B cell (primary cell): ENCODE data around the gene CAMK2G. TPM values are rescaled to one million over a fixed set of nuclear protein-coding genes. Genes with fewer than 3 reads are reported as not detected.

ENCODE experiments used
- ATAC-seq: fragments of 200-7000 bp; cut with Tn5 transposase; one replicate; pipeline ENCODE4 v1.10.0; 2021; ENCODE audit warnings: low read depth, mild to moderate bottlenecking, moderate number of reproducible peaks, moderate library complexity
- CTCF ChIA-PET: fragments of 350-600 bp; sonication (Branson Sonifier 250); formaldehyde crosslinking; loops from one replicate; lab custom pipeline; 2021; ENCODE audit warnings: antibody characterized with exemption, inconsistent platforms; lab: Charles Lee
- POLR2A ChIA-PET: fragments of 350-600 bp; sonication (Branson Sonifier 250); formaldehyde crosslinking; loops from one replicate; lab custom pipeline; 2021; ENCODE audit warnings: antibody characterized with exemption; lab: Charles Lee
- DNase-seq: peaks from one replicate; pipeline ENCODE4 v3.0.0; 2013
- H2AFZ ChIP-seq: 2 replicates; pipeline ENCODE4 v1.6.1; 2012; ENCODE audit warnings: mild to moderate bottlenecking, low read depth, low read length; ENCODE audit not compliant: insufficient read depth, poor library complexity, severe bottlenecking
- H3K27ac ChIP-seq, 2 donors: 1 replicate in 1 of 2; 2 replicates in 1 of 2; pipeline ENCODE4 v1.5.1; 2012 to 2013; ENCODE audit warnings: low read length in 2 of 2, mild to moderate bottlenecking in 2 of 2, moderate library complexity in 1 of 2
- H3K27me3 ChIP-seq, 4 experiments: fragments of 200-600 bp in 1 of 4; sonication (generic) in 1 of 4; replicated peaks in 1 of 4; 1 replicate in 2 of 4; 2 replicates in 2 of 4; pipeline versions ENCODE4 v1.6.1 to v1.7.0; 2013 to 2016; ENCODE audit warnings: low read length in 3 of 4, mild to moderate bottlenecking in 2 of 4, mixed read lengths in 1 of 4, moderate library complexity in 1 of 4; ENCODE audit not compliant: insufficient read depth in 4 of 4, control insufficient read depth in 3 of 4; ENCODE audit errors: control extremely low read depth in 1 of 4
- H3K36me3 ChIP-seq, 2 experiments: replicated peaks in 1 of 2; 1 replicate in 1 of 2; 2 replicates in 1 of 2; pipeline versions ENCODE4 v1.6.1 to v1.7.1; 2013; ENCODE audit warnings: low read length in 1 of 2; ENCODE audit not compliant: insufficient read depth in 2 of 2, control insufficient read depth in 1 of 2; ENCODE audit errors: control extremely low read depth in 1 of 2, extremely low read depth in 1 of 2
- H3K4me1 ChIP-seq, 2 donors: fragments of 200-600 bp in 1 of 2; sonication (generic) in 1 of 2; 1 replicate in 1 of 2; 2 replicates in 1 of 2; pipeline versions ENCODE4 v1.5.1 to v1.6.1; 2013 to 2017; ENCODE audit warnings: low read length in 2 of 2; ENCODE audit not compliant: control insufficient read depth in 2 of 2, insufficient read depth in 2 of 2
- H3K4me2 ChIP-seq: replicated peaks from 2 replicates; pipeline ENCODE3; 2012; ENCODE audit warnings: mild to moderate bottlenecking, low read depth, low read length; ENCODE audit not compliant: poor library complexity, severe bottlenecking
- H3K4me3 ChIP-seq, 5 experiments: fragments of 200-600 bp in 1 of 5; sonication (generic) in 1 of 5; 1 replicate in 3 of 5; 2 replicates in 2 of 5; pipeline versions ENCODE4 v1.5.1 to v1.7.0; 2011 to 2016; ENCODE audit warnings: low read length in 4 of 5, mild to moderate bottlenecking in 4 of 5, low read depth in 2 of 5, control low read depth in 1 of 5, moderate library complexity in 1 of 5; ENCODE audit not compliant: insufficient read depth in 1 of 5; ENCODE audit errors: control extremely low read depth in 1 of 5, extremely low read depth in 1 of 5
- H3K79me2 ChIP-seq: fragments of 200-600 bp; sonication (generic); one replicate; pipeline ENCODE4 v1.6.0; 2016; ENCODE audit warnings: low read length; ENCODE audit not compliant: control insufficient read depth, insufficient read depth
- H3K9ac ChIP-seq: fragments of 200-600 bp; sonication (generic); 2 replicates; pipeline ENCODE4 v1.6.1; 2017; ENCODE audit warnings: mild to moderate bottlenecking, low read length, moderate library complexity
- H3K9me3 ChIP-seq, 3 donors: one replicate each; pipeline versions ENCODE4 v1.6.1 to v1.7.1; 2013; ENCODE audit warnings: low read length in 2 of 3; ENCODE audit not compliant: control insufficient read depth in 2 of 3, insufficient read depth in 1 of 3; ENCODE audit errors: control extremely low read depth in 1 of 3
- H4K20me1 ChIP-seq: 2 replicates; pipeline ENCODE4 v1.6.0; 2012; ENCODE audit warnings: mild to moderate bottlenecking, low read length; ENCODE audit not compliant: insufficient read depth, control insufficient read depth, poor library complexity, severe bottlenecking
- H3K27ac Mint-ChIP-seq: one replicate; pipeline ENCODE4 v1.8.0; 2021; ENCODE audit warnings: mixed read lengths
- H3K27me3 Mint-ChIP-seq: one replicate; pipeline ENCODE4 v1.8.0; 2021; ENCODE audit warnings: mixed read lengths
- H3K4me1 Mint-ChIP-seq: one replicate; pipeline ENCODE4 v1.8.0; 2021; ENCODE audit warnings: mixed read lengths
- H3K4me3 Mint-ChIP-seq: one replicate; pipeline ENCODE4 v1.8.0; 2021; ENCODE audit warnings: mixed read lengths
- H3K9me3 Mint-ChIP-seq: one replicate; pipeline ENCODE4 v1.8.0; 2022; ENCODE audit warnings: mixed read lengths; ENCODE audit not compliant: insufficient read depth
- CTCF ChIP-seq: fragments of 200-600 bp; IDR thresholded peaks from one replicate; pipeline ENCODE4 v1.8.0; 2022; ENCODE audit warnings: antibody characterized with exemption, mild to moderate bottlenecking
- EZH2 ChIP-seq: IDR thresholded peaks from 2 replicates; pipeline ENCODE4 v1.6.1; 2012; ENCODE audit warnings: borderline replicate concordance, low read depth, mild to moderate bottlenecking, moderate library complexity, low read length; ENCODE audit not compliant: insufficient read depth, poor library complexity, severe bottlenecking
- WGBS: methylation state at CpG from one replicate; pipeline ENCODE4 v1.1.5; 2013; ENCODE audit warnings: missing lambda C conversion rate; ENCODE audit not compliant: insufficient coverage; 5-methylcytosine and 5-hydroxymethylcytosine counted together
- intact Hi-C: fragments of 100-400 bp; cut with micrococcal nuclease; formaldehyde crosslinking; loops from one replicate; pipeline ENCODE4 v1.10.0; 2022
- polyA plus RNA-seq: library from polyadenylated mRNA; depleted of rRNA; stranded (reverse); fragments of >200 nt; gene quantifications from 2 replicates; pipeline ENCODE4 v1.2.3, GENCODE V29; 2012
- total RNA-seq, 2 donors: library from RNA; stranded (reverse); fragments of 120-200 nt in 1 of 2; gene quantifications; 1 replicate in 1 of 2; 2 replicates in 1 of 2; pipeline versions ENCODE4 v1.2.3 to v1.2.4, GENCODE V29; 2013 to 2022

The CAMK2G gene
- total and polyA plus RNA-seq, 2 donors (not counting 1 experiment from before 2014, with no cell fraction given) = 42.7 to 48.7 TPM

- DNase-seq (no peak), ATAC-seq (no peak)
- Histone ChIP-seq H3K27me3 (peaks cover 0 to 3% (median under 1%) of the 10 kb centered on the region in 4 experiments), H2AFZ (no peak overlapping the region), H3K79me2 (no peaks in the 10 kb centered on the region), H3K9ac (no peak overlapping the region), H3K27ac (no peak overlapping the region), H4K20me1 (no peaks in the 10 kb centered on the region), H3K36me3 (no peaks in the 10 kb centered on the region), H3K4me1 (peaks cover 9 to 14% of the 10 kb centered on the region in 2 donors), H3K4me3 (no peak overlapping the region), H3K4me2 (no peak overlapping the region), H3K9me3 (peaks cover 0 to 14% (median 0%) of the 10 kb centered on the region in 3 donors)
- WGBS = 95% methylated on average over 5 of the region's 5 CpGs
- POLR2A ChIA-PET = no interaction called here
- no peaks in the 10 kb centered on the region for H3K9me3 Mint-ChIP-seq
- peaks cover 13% of the 10 kb centered on the region for H3K4me1 Mint-ChIP-seq
- H3K27me3 Mint-ChIP-seq = peaks cover 7% of the 10 kb centered on the region
- no peak overlapping the region for H3K27ac Mint-ChIP-seq
- no peak overlapping the region for H3K4me3 Mint-ChIP-seq
- intact Hi-C loops = no loop called here
- CTCF ChIA-PET = interaction anchor here (1.1 to 3.9 kb wide), 2 partner anchors 24 to 162 kb away, joined by 3 to 20 read pairs; no protein-coding TSS in a partner anchor
- no peak for TF ChIP-seq EZH2
- no peak for TF ChIP-seq CTCF
Observed at GRCh38 chr10:73916761-73917470, 42.6 kb upstream of the CAMK2G start.

GRCh38 chr10:73915206-73915851 lies 41.0 kb upstream of the CAMK2G start:
- peaks cover 12% of the 10 kb centered on the region for H3K27me3 Mint-ChIP-seq

More at GRCh38 chr10:73915206-73915851, 41.0 kb upstream of the CAMK2G start:
- Mint-ChIP-seq H3K27ac (no peak overlapping the region), H3K4me1 (peaks cover 24% of the 10 kb centered on the region), H3K4me3 (no peak overlapping the region), H3K9me3 (no peaks in the 10 kb centered on the region)
- H3K27me3 ChIP-seq = peaks cover 0 to 16% (median 4%) of the 10 kb centered on the region in 4 experiments
- CTCF ChIA-PET = interaction anchor here (1.2 to 1.9 kb wide), 2 partner anchors 11 to 43 kb away, joined by 3 to 8 read pairs; no protein-coding TSS in a partner anchor
- ATAC-seq = no peak
- H4K20me1 ChIP-seq = no peaks in the 10 kb centered on the region
- no peak overlapping the region for H3K9ac ChIP-seq
- 94% methylated on average over 8 of the region's 8 CpGs for WGBS
- POLR2A ChIA-PET = no interaction called here
- H3K27ac ChIP-seq = no peak overlapping the region
- no peaks in the 10 kb centered on the region for H3K79me2 ChIP-seq
- TF ChIP-seq CTCF (no peak), EZH2 (no peak)
- H3K9me3 ChIP-seq = peaks cover 0 to 14% (median 0%) of the 10 kb centered on the region in 3 donors
- peaks cover 19 to 26% of the 10 kb centered on the region in 2 donors for H3K4me1 ChIP-seq
- no peaks in the 10 kb centered on the region for H3K36me3 ChIP-seq
- intact Hi-C loops = no loop called here
- no peak for DNase-seq
- no peak overlapping the region for H2AFZ ChIP-seq
- no peak overlapping the region for H3K4me2 ChIP-seq
- no peak overlapping the region for H3K4me3 ChIP-seq
